Fibroblast of pulmonary artery (primary cell): ENCODE measurements around the gene GLDN.
A peak's percentile ranks its signal among the peaks of the same experiment; 100 is the strongest.

Experiments
- DNase-seq: peaks from one replicate; pipeline ENCODE4 v3.0.0-alpha.2; 2010; ENCODE audit warnings: low read depth
- H3K4me3 ChIP-seq: replicated peaks from 2 replicates; pipeline ENCODE4 v1.5.1; 2011; ENCODE audit warnings: low read depth, mild to moderate bottlenecking, control low read depth, low read length, moderate library complexity
- TF ChIP-seq, protein P1 (sequence below): IDR thresholded peaks from 2 replicates; pipeline ENCODE4 v1.5.1; 2011; ENCODE audit warnings: mild to moderate bottlenecking, control low read depth, low read length, inconsistent platforms; ENCODE audit errors: missing control alignments

Gene GLDN

DNA sequence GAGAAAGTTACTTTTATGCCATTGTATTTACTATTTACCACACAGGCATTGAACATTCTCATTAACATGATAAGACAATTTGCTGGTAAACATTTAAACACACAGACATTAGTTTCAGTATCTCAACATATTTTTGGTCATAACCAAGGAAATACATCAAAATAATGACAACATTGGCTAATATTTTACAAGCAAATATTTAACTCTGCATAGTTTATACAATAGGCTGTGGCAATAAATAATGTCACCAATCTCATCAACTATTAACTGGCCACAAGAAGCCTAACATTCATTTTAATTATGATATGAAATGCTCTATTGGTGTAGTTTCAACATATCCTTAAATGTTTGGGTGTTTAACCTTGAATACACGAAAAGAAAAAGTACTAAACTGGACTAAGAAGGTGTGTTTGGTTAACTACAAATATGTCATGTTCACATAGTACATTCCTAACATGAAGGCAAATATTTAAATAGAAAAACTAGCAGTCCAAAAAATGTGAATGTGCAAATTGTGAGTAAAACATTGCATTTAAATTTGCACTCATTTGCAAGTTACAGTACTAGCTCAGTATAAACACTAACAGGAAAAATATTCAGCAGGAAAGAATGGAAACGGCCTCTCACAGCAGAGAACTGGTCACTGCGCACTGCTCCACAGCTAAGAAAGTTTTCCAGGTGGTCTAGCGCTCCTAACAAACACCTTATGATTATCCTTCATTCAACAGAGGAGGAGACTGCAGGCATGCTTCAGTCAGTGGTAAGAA, 106.6 kb downstream of the GLDN start:
- DNase-seq = no peak
- TF ChIP-seq, protein P1, sequence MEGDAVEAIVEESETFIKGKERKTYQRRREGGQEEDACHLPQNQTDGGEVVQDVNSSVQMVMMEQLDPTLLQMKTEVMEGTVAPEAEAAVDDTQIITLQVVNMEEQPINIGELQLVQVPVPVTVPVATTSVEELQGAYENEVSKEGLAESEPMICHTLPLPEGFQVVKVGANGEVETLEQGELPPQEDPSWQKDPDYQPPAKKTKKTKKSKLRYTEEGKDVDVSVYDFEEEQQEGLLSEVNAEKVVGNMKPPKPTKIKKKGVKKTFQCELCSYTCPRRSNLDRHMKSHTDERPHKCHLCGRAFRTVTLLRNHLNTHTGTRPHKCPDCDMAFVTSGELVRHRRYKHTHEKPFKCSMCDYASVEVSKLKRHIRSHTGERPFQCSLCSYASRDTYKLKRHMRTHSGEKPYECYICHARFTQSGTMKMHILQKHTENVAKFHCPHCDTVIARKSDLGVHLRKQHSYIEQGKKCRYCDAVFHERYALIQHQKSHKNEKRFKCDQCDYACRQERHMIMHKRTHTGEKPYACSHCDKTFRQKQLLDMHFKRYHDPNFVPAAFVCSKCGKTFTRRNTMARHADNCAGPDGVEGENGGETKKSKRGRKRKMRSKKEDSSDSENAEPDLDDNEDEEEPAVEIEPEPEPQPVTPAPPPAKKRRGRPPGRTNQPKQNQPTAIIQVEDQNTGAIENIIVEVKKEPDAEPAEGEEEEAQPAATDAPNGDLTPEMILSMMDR = no peak
- H3K4me3 ChIP-seq = no peak overlapping the region

DNA sequence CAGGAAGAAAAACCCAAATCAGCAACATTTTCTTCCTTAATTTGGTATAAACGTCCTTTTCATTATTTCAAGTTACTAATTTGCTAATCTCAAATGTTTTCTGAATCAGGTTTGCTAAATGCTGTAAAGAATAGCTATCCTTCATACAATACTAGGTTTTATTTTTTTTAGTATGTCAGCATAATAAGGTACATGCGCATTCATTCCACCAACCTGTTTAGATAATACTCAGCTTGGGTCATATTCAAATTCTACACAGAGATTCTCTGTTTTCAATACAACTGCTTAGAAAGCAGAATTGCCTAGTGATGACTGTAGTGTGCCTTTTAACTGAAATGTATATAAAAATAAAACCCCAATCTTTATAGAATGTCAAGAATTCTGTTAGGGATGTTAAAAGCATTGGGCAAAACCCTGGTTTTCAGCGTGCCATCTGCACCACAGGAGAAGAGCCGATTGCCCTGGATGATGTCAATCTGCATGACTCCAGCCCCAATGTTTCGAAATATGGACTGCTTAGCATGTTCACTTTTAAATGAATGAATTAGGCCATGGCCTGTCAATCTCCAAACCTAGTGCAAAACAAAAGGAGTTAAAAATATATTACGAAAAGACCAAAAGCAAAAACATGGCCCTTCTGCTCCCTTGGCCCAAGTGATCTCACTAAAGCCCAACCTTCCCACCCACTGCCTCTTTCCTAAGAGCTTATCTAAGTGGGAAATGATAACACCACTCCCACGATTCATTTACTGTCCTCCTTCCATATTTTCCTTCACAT, 107.4 kb downstream of the GLDN start:
- H3K4me3 ChIP-seq = no peak overlapping the region
- TF ChIP-seq, protein P1 = no peak
- DNase-seq = peak; percentile 50

GRCh38 chr15:51450001-51450400, 108.5 kb downstream of the GLDN start:
- TF ChIP-seq, protein P1 = no peak
- DNase-seq = peak; percentile 37
- H3K4me3 ChIP-seq = no peak overlapping the region
